Lung (tissue), 12 donors: ENCODE results near the gene ACYP2. TPM values are rescaled to one million over a fixed set of nuclear protein-coding genes. Genes with fewer than 3 reads are reported as not detected.
A peak's percentile ranks its signal among the peaks of the same experiment; 100 is the strongest.

Source experiments
- ATAC-seq: fragments of 200-7000 bp; cut with Tn5 transposase; one replicate; pipeline ENCODE4 v1.9.1; 2020; ENCODE audit warnings: moderate number of reproducible peaks; ENCODE audit not compliant: insufficient read depth, low FRiP score
- DNase-seq, 3 donors: peaks; one replicate each; pipeline ENCODE4 v3.0.0-alpha.2; 2013 to 2017
- H3K27ac ChIP-seq, 2 donors: one replicate each; pipeline ENCODE4 v1.5.1; 2013; ENCODE audit warnings: mild to moderate bottlenecking in 2 of 2, moderate library complexity in 2 of 2, control low read depth in 1 of 2, inconsistent platforms in 1 of 2, low read depth in 1 of 2, low read length in 1 of 2
- H3K27me3 ChIP-seq, 3 donors: one replicate each; pipeline ENCODE4 v1.5.1; 2013; ENCODE audit warnings: low read length in 2 of 3; ENCODE audit not compliant: control insufficient read depth in 3 of 3, insufficient read depth in 3 of 3
- H3K36me3 ChIP-seq, 4 donors: one replicate each; pipeline ENCODE4 v1.5.1; 2013; ENCODE audit warnings: low read length in 4 of 4, mild to moderate bottlenecking in 1 of 4, moderate library complexity in 1 of 4; ENCODE audit not compliant: control insufficient read depth in 4 of 4, insufficient read depth in 4 of 4
- H3K4me1 ChIP-seq, 5 donors: one replicate each; pipeline ENCODE4 v1.5.1; 2013; ENCODE audit warnings: low read length in 5 of 5, mild to moderate bottlenecking in 2 of 5, moderate library complexity in 1 of 5; ENCODE audit not compliant: control insufficient read depth in 5 of 5, insufficient read depth in 5 of 5
- H3K4me3 ChIP-seq: one replicate; pipeline ENCODE4 v1.5.1; 2013; ENCODE audit warnings: mild to moderate bottlenecking, control low read depth, moderate library complexity
- H3K9ac ChIP-seq, 2 donors: one replicate each; pipeline ENCODE4 v1.5.1; 2013; ENCODE audit warnings: low read length in 2 of 2, control low read depth in 1 of 2; ENCODE audit not compliant: insufficient read depth in 1 of 2
- H3K9me3 ChIP-seq, 4 donors: one replicate each; pipeline ENCODE4 v1.5.1; 2013; ENCODE audit warnings: low read length in 3 of 4, mild to moderate bottlenecking in 1 of 4, moderate library complexity in 1 of 4; ENCODE audit not compliant: control insufficient read depth in 4 of 4, insufficient read depth in 3 of 4
- CTCF ChIP-seq: IDR thresholded peaks from 2 replicates; pipeline ENCODE4 v1.5.1; 2012; ENCODE audit warnings: mild to moderate bottlenecking; ENCODE audit errors: control extremely low read depth, extremely low read depth
- WGBS, 2 donors: extraction: QIAGEN DNeasy Blood & Tissue Kit; methylation state at CpG; one replicate each; pipeline ENCODE4 v1.1.7; 2013; 5-methylcytosine and 5-hydroxymethylcytosine counted together
- polyA plus RNA-seq, 2 donors: library from polyadenylated mRNA; stranded (reverse); fragments of 200-250 nt; gene quantifications; one replicate each; pipeline ENCODE4 v1.2.1, GENCODE V29; 2013
- total RNA-seq, 2 donors: library from RNA; depleted of rRNA in 1 of 2; stranded (reverse); fragments of >200 nt in 1 of 2; gene quantifications; one replicate each; pipeline ENCODE4 v1.2.1, GENCODE V29; 2014 to 2021
- donor health status: control.
- donor health status: control.
- donor health status: Bipolar disorder and iron deficiency.
- donor health status: healthy.
- donor health status: DM: yes; HTN: yes; CAD: no.

ACYP2 gene
- total and polyA plus RNA-seq, 4 donors, result 13.2 to 23.7 (median 18.0) TPM

- H3K27ac ChIP-seq, result no peak overlapping the region
- H3K27me3 ChIP-seq, result no peaks in the 10 kb centered on the region
- H3K4me1 ChIP-seq, result peaks cover 0 to 6% (median 0%) of the 10 kb centered on the region in 5 donors
- WGBS, 2 donors, result 76 to 82% methylated on average over 6 of the region's 6 CpGs
- ATAC-seq (no peak), DNase-seq (no peak)
- no peak overlapping the region for H3K9ac ChIP-seq
- no peaks in the 10 kb centered on the region for H3K9me3 ChIP-seq
- no peak for TF ChIP-seq CTCF
- no peak overlapping the region for H3K4me3 ChIP-seq
- H3K36me3 ChIP-seq, result no peaks in the 10 kb centered on the region
These were observed 192.8 kb downstream of the ACYP2 start for GRCh38 chr2:54308186-54308585.

- Histone ChIP-seq H3K27me3 (no peaks in the 10 kb centered on the region), H3K4me3 (no peak overlapping the region), H3K27ac (no peak overlapping the region), H3K4me1 (peaks cover 0 to 6% (median 0%) of the 10 kb centered on the region in 5 donors), H3K9ac (no peak overlapping the region), H3K36me3 (no peaks in the 10 kb centered on the region), H3K9me3 (no peaks in the 10 kb centered on the region)
- no peak for ATAC-seq
- WGBS, 2 donors, result 80 to 86% methylated on average over 2 of the region's 2 CpGs
- TF ChIP-seq CTCF, result no peak
- no peak for DNase-seq
These were observed 193.4 kb downstream of the ACYP2 start for GRCh38 chr2:54308782-54309181.

GRCh38 chr2:54310311-54310710 is 194.9 kb downstream of the ACYP2 start:
- no peaks in the 10 kb centered on the region for H3K27me3 ChIP-seq
- no peak overlapping the region for H3K27ac ChIP-seq
- no peak for ATAC-seq
- no peak for TF ChIP-seq CTCF
- H3K4me1 ChIP-seq, result peaks cover 0 to 6% (median 0%) of the 10 kb centered on the region in 5 donors
- WGBS, 2 donors, result 91 to 93% methylated on average over 3 of the region's 3 CpGs
- H3K36me3 ChIP-seq, result no peaks in the 10 kb centered on the region
- H3K9me3 ChIP-seq, result no peaks in the 10 kb centered on the region
- no peak for DNase-seq
- H3K4me3 ChIP-seq, result no peak overlapping the region
- no peak overlapping the region for H3K9ac ChIP-seq

- no peaks in the 10 kb centered on the region for H3K9me3 ChIP-seq
- TF ChIP-seq CTCF, result no peak
- WGBS, 2 donors, result 26 to 52% methylated on average over 2 of the region's 2 CpGs
- no peak overlapping the region for H3K27ac ChIP-seq
- H3K27me3 ChIP-seq, result no peaks in the 10 kb centered on the region
- no peak overlapping the region for H3K4me3 ChIP-seq
- H3K36me3 ChIP-seq, result no peaks in the 10 kb centered on the region
- H3K9ac ChIP-seq, result no peak overlapping the region
- ATAC-seq, result no peak
- peaks cover 0 to 6% (median 0%) of the 10 kb centered on the region in 5 donors for H3K4me1 ChIP-seq
- DNase-seq, result peak in 1 of 3 donors; percentile 28
These were observed 195.5 kb downstream of the ACYP2 start for GRCh38 chr2:54310961-54311360.
